ENCODE measurements around the gene CDK9. TPM values are rescaled to one million over a fixed set of nuclear protein-coding genes. Genes with fewer than 3 reads are reported as not detected.

The CDK9 gene
- polyA plus RNA-seq, 1 donor (not counting 4 experiments of a cell fraction or from before 2014, with no cell fraction given): 47.8 TPM

DNA sequence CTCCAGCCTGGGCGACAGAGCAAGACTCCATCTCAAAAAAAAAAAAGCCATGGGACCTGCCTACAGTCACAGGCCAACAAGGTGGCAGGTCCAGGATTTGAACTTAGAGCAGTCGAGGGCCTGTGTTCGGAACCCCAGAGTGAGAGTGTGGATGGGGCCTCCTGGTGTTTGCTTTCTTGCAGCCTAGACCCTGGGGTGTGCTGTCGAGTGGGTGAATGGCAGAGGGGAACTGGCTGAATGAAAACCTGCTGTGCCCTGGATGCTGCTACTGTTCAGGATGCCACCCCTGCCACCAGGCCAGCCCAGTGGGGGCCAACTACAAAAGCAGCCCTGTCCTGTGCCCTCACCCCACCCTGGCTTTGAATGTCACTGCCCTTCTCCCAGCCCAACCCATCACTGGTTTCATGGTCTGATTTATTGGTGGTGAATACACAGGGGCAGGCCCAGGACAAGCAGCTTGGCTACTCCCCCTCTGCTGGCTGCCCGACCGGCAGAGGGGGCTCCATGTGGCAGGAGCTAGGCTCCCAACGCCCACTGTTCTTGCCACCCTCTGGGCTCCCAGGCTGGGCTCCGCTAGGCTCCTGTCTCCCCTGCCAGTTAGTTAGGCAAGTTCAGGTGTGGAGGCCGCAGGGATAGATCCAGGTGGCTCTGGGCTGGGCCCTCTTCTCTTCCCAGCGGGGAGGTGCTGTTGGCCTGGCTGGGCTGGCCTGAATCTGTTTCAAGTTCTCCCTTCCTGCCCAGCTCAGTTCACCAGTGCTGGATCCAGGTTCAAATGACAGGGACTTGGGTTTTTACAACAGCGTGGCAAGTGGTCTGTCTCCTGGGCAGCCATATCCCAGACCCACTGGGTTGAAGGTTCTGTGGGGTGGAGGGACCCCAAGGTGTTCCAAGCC, 29.0 kb downstream of the CDK9 start:
- dilution Hi-C loops (cut with MboI; ENCODE audit: extremely low pct_ligation_motif_present, low sequenced_read_pairs): no loop called here
- Histone ChIP-seq H3K36me3 (ENCODE audit: control insufficient read depth in 2 of 2, extremely low read depth in 1 of 2, insufficient read depth in 2 of 2, low read length in 2 of 2) (peaks cover 28 to 33% of the 10 kb centered on the region in 2 experiments), H3K9me1 (ENCODE audit: control insufficient read depth, extremely low read depth, insufficient read depth, low read length) (peaks cover 3% of the 10 kb centered on the region), H3K79me2 (ENCODE audit: control insufficient read depth, insufficient read depth, low read length) (no peaks in the 10 kb centered on the region), H3K9ac (ENCODE audit: control insufficient read depth, extremely low read depth, insufficient read depth, low read length) (no peak overlapping the region), H2AFZ (ENCODE audit: control insufficient read depth, low read length) (no peak overlapping the region), H3K27ac (ENCODE audit: control insufficient read depth, insufficient read depth, low read length) (no peak overlapping the region), H3K4me2 (ENCODE audit: control insufficient read depth, extremely low read depth, insufficient read depth, low read depth, low read length) (no peak overlapping the region), H3K27me3 (ENCODE audit: control insufficient read depth, extremely low read depth, insufficient read depth, low read length) (no peaks in the 10 kb centered on the region), H3K4me1 (ENCODE audit: control insufficient read depth, extremely low read depth, insufficient read depth, low read length) (peaks cover 11% of the 10 kb centered on the region), H3K4me3 (ENCODE audit: control insufficient read depth in 2 of 3, extremely low read depth in 1 of 3, insufficient read depth in 2 of 3, low read depth in 1 of 3, low read length in 3 of 3) (no peak overlapping the region), H3K9me3 (ENCODE audit: control insufficient read depth, low read depth, low read length) (no peaks in the 10 kb centered on the region), H4K20me1 (ENCODE audit: control insufficient read depth, extremely low read depth, insufficient read depth, low read length) (peaks cover 3% of the 10 kb centered on the region)
- DNase-seq (ENCODE audit: low read depth, low spot score): no peak
- TF ChIP-seq CTCF (optimal IDR thresholded peaks at IDR 0.05 in 1 of 3, IDR thresholded peaks at IDR 0.05 in 1 of 3, conservative IDR thresholded peaks at IDR 0.05 in 1 of 3; ENCODE audit: extremely low read depth in 1 of 3, insufficient read depth in 2 of 3, low read length in 3 of 3) (no peak), EZH2 (IDR thresholded peaks at IDR 0.05; ENCODE audit: low read length) (no peak)
- FAIRE-seq: no peak

DNA sequence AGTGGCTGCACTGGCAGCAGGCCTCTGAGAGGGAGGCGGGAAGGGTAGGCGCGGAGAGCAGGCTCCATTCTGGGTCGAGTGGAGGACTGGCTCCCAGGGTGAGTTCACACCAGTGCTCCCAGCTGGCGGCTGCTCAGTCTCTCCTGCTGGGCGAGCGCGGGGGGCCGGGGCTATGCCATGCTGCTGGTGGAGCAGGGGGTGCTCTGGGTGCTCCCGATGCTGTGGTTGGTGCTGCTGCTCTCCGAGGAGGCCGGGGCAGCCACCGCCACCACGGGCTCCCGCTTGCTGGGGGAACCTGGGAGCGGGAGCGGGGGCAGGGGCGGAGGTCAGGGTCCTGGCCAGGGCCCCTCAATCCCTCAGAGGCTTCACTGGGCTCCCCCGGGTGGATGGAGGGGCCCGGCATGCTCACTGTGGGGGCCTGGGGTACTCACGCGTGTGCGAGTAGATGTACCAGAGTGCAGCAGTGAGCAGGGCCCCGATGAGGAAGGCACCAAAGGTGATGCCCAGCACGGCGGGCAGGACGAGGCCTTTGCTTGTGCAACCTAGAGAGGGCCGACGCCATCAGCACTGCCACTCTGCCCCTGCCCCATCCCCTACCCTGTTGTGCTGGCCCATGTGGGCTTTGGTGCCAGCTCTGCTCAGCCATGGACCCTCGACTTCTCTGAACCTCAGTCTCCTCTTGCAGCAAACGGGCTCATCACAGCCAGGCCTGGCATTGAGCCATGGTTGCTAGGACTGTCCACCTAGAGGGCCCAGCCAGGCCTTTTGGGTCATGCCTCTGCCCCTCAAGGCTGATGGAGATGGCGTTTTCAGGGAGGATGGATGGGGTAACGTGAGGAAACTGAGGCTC, 29.9 kb downstream of the CDK9 start:
- Histone ChIP-seq H3K4me3 (ENCODE audit: control insufficient read depth in 2 of 3, extremely low read depth in 1 of 3, insufficient read depth in 2 of 3, low read depth in 1 of 3, low read length in 3 of 3) (no peak overlapping the region), H3K27ac (ENCODE audit: control insufficient read depth, insufficient read depth, low read length) (no peak overlapping the region), H3K9me1 (ENCODE audit: control insufficient read depth, extremely low read depth, insufficient read depth, low read length) (no peaks in the 10 kb centered on the region), H3K4me1 (ENCODE audit: control insufficient read depth, extremely low read depth, insufficient read depth, low read length) (peaks cover 2% of the 10 kb centered on the region), H3K36me3 (ENCODE audit: control insufficient read depth in 2 of 2, extremely low read depth in 1 of 2, insufficient read depth in 2 of 2, low read length in 2 of 2) (peaks cover 19 to 26% of the 10 kb centered on the region in 2 experiments), H3K4me2 (ENCODE audit: control insufficient read depth, extremely low read depth, insufficient read depth, low read depth, low read length) (no peak overlapping the region), H3K79me2 (ENCODE audit: control insufficient read depth, insufficient read depth, low read length) (no peaks in the 10 kb centered on the region), H3K9me3 (ENCODE audit: control insufficient read depth, low read depth, low read length) (no peaks in the 10 kb centered on the region), H4K20me1 (ENCODE audit: control insufficient read depth, extremely low read depth, insufficient read depth, low read length) (no peaks in the 10 kb centered on the region), H3K9ac (ENCODE audit: control insufficient read depth, extremely low read depth, insufficient read depth, low read length) (no peak overlapping the region), H2AFZ (ENCODE audit: control insufficient read depth, low read length) (no peak overlapping the region), H3K27me3 (ENCODE audit: control insufficient read depth, extremely low read depth, insufficient read depth, low read length) (no peaks in the 10 kb centered on the region)
- dilution Hi-C loops (cut with MboI; ENCODE audit: extremely low pct_ligation_motif_present, low sequenced_read_pairs): no loop called here
- FAIRE-seq: no peak
- DNase-seq (ENCODE audit: low read depth, low spot score): no peak
- TF ChIP-seq CTCF (optimal IDR thresholded peaks at IDR 0.05 in 1 of 3, IDR thresholded peaks at IDR 0.05 in 1 of 3, conservative IDR thresholded peaks at IDR 0.05 in 1 of 3; ENCODE audit: extremely low read depth in 1 of 3, insufficient read depth in 2 of 3, low read length in 3 of 3) (no peak), EZH2 (IDR thresholded peaks at IDR 0.05; ENCODE audit: low read length) (no peak)
